HepG2 (cell line): ENCODE data around the gene DHRS1. TPM values are rescaled to one million over a fixed set of nuclear protein-coding genes. Genes with fewer than 3 reads are reported as not detected.

Source experiments
- ATRX ChIP-seq: sonication (generic); formaldehyde crosslinking; IDR thresholded peaks from 2 replicates; pipeline ENCODE4 v1.4.0; 2020; ENCODE audit warnings: missing genetic modification reagents, borderline replicate concordance
- GTF2F1 ChIP-seq: fragments of 150-350 bp; IDR thresholded peaks from 2 replicates; pipeline ENCODE4 v1.6.1; 2014; ENCODE audit warnings: low read length
- ISX ChIP-seq: sonication (generic); formaldehyde crosslinking; conservative IDR thresholded peaks from 2 replicates; pipeline ENCODE4 v1.5.0; 2020; ENCODE audit warnings: missing genetic modification reagents
- NR2F2 ChIP-seq: IDR thresholded peaks from 2 replicates; pipeline ENCODE4 v1.6.1; 2012; ENCODE audit warnings: low read depth, inconsistent platforms, borderline replicate concordance
- RFXAP ChIP-seq: sonication (generic); formaldehyde crosslinking; IDR thresholded peaks from 2 replicates; pipeline ENCODE4 v1.4.0; 2020; ENCODE audit warnings: missing genetic modification reagents, borderline replicate concordance
- TBL1XR1 ChIP-seq: fragments of 150-350 bp; IDR thresholded peaks from 2 replicates; pipeline ENCODE4 v1.6.1; 2014; ENCODE audit warnings: borderline replicate concordance, low read length; ENCODE audit not compliant: partially characterized antibody
- TEAD3 ChIP-seq: optimal IDR thresholded peaks from 2 replicates; pipeline ENCODE3; 2016; ENCODE audit warnings: borderline replicate concordance
- ZNF317 ChIP-seq: sonication (generic); formaldehyde crosslinking; IDR thresholded peaks from 2 replicates; pipeline ENCODE4 v1.5.0; 2020; ENCODE audit warnings: mild to moderate bottlenecking, missing genetic modification reagents
- ZNF430 ChIP-seq: sonication (generic); formaldehyde crosslinking; IDR thresholded peaks from 2 replicates; pipeline ENCODE4 v1.9.0; 2021; ENCODE audit warnings: mild to moderate bottlenecking, missing genetic modification reagents
- ZNF703 ChIP-seq: sonication (generic); formaldehyde crosslinking; IDR thresholded peaks from 2 replicates; pipeline ENCODE4 v1.5.1; 2020; ENCODE audit warnings: missing genetic modification reagents, mild to moderate bottlenecking, moderate library complexity, borderline replicate concordance
- polyA plus RNA-seq, 8 experiments: library from polyadenylated mRNA; depleted of rRNA in 3 of 8; stranded (reverse) in 7 of 8; unstranded in 1 of 8; fragments of >200 nt; fragmentation: Illumina TruSeq in 4 of 8; extraction: Trizol in 4 of 8; gene quantifications; 2 replicates each; pipeline versions ENCODE4 v1.2.1 to v1.2.3, GENCODE V29; 2011 to 2016; ENCODE audit warnings: low read depth in 4 of 8, missing spikeins in 1 of 8, mixed read lengths in 1 of 8; ENCODE audit not compliant: insufficient read depth in 1 of 8
- total RNA-seq, 5 experiments: library from RNA; depleted of rRNA; stranded (reverse); fragments of >200 nt; fragmentation: Illumina TruSeq; extraction: Trizol; gene quantifications; 2 replicates each; pipeline ENCODE4 v1.2.3, GENCODE V29; 2016; ENCODE audit warnings: low read depth in 1 of 5
- TF ChIP-seq, protein P1 (sequence below): IDR thresholded peaks from 2 replicates; pipeline ENCODE4 v1.6.1; 2018; ENCODE audit warnings: missing genetic modification reagents
- TF ChIP-seq, protein P2 (sequence below): conservative IDR thresholded peaks from 2 replicates; pipeline ENCODE4 v1.6.1; 2018; ENCODE audit warnings: missing genetic modification reagents
- TF ChIP-seq, protein P3 (sequence below): sonication (generic); formaldehyde crosslinking; IDR thresholded peaks from 2 replicates; pipeline ENCODE4 v1.8.1; 2023; ENCODE audit warnings: mild to moderate bottlenecking, missing genetic modification reagents, borderline replicate concordance
- TF ChIP-seq, protein P4 (sequence below): sonication (generic); formaldehyde crosslinking; IDR thresholded peaks from 2 replicates; pipeline ENCODE4 v1.5.0; 2020; ENCODE audit warnings: missing genetic modification reagents, mild to moderate bottlenecking, borderline replicate concordance
- TF ChIP-seq, protein P5 (sequence below): IDR thresholded peaks from 2 replicates; pipeline ENCODE4 v1.6.1; 2012; ENCODE audit warnings: inconsistent platforms
- TF ChIP-seq, protein P6 (sequence below): sonication (generic); formaldehyde crosslinking; IDR thresholded peaks from 2 replicates; pipeline ENCODE4 v1.8.1; 2023; ENCODE audit warnings: missing genetic modification reagents, mild to moderate bottlenecking, borderline replicate concordance
- TF ChIP-seq, protein P7 (sequence below): sonication (generic); formaldehyde crosslinking; IDR thresholded peaks from 2 replicates; pipeline ENCODE4 v1.4.0; 2020; ENCODE audit warnings: mild to moderate bottlenecking, low read depth, missing genetic modification reagents
- TF ChIP-seq, protein P8 (sequence below): sonication (generic); formaldehyde crosslinking; IDR thresholded peaks from 2 replicates; pipeline ENCODE4 v1.9.0; 2021; ENCODE audit warnings: mild to moderate bottlenecking, missing genetic modification reagents

DHRS1 gene
- total and polyA plus RNA-seq, 2 of the 13 experiments (the other 11 are each of a cell fraction or from before 2014, with no cell fraction given) = 49.8 to 60.8 TPM

DNA sequence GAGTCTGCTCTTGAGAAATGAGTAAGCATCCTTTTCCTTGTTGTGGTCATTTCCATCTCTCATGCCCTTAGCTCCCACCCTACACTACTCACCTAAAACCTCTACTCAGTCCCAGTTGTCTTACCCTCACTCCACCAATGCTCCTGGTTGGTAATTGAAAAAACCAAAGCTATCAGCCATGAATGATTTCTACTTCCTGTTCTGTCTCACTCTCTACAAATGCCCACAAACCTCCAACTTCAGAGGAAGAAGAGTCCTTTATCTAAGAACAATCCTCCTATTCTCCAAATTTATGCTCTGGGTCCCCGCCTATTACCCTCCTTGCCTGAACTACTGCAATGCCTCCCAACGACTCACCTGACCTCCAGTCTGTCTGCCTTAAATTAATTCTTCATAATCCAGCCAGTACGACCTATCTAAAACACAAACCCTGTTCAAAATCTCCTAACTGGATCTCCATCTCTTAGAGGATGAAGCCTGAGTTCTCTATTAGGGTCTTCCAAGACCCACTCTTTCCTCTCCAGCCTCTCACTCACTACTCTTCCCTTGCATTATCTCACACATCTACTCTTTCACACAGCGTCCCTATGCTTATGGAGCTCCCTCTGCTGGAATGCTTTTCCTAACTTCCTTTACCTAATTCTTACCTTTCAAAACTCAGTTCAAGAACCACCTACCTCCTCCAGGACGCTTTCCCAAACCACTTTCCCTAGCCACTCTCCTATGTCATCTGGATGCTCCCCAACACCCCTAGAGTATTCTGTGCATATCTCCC lies 2.2 kb downstream of the DHRS1 start (continued):
- TF ChIP-seq, protein P1, sequence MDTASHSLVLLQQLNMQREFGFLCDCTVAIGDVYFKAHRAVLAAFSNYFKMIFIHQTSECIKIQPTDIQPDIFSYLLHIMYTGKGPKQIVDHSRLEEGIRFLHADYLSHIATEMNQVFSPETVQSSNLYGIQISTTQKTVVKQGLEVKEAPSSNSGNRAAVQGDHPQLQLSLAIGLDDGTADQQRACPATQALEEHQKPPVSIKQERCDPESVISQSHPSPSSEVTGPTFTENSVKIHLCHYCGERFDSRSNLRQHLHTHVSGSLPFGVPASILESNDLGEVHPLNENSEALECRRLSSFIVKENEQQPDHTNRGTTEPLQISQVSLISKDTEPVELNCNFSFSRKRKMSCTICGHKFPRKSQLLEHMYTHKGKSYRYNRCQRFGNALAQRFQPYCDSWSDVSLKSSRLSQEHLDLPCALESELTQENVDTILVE (CRISPR knock-in tag) = no peak
- no peak for TF ChIP-seq NR2F2
- TF ChIP-seq, protein P2, sequence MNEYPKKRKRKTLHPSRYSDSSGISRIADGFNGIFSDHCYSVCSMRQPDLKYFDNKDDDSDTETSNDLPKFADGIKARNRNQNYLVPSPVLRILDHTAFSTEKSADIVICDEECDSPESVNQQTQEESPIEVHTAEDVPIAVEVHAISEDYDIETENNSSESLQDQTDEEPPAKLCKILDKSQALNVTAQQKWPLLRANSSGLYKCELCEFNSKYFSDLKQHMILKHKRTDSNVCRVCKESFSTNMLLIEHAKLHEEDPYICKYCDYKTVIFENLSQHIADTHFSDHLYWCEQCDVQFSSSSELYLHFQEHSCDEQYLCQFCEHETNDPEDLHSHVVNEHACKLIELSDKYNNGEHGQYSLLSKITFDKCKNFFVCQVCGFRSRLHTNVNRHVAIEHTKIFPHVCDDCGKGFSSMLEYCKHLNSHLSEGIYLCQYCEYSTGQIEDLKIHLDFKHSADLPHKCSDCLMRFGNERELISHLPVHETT (CRISPR knock-in tag) = peak; percentile 37; the same call in 1 of the 2 replicates
- TF ChIP-seq ZNF317 (CRISPR knock-in tag) = no peak
- no peak for TF ChIP-seq RFXAP (CRISPR knock-in tag)
- TF ChIP-seq ZNF703 = no peak
- TF ChIP-seq, protein P3, sequence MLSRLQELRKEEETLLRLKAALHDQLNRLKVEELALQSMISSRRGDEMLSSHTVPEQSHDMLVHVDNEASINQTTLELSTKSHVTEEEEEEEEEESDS = 0 out of 2 replicates have a peak, but pooled peaks have one; percentile 25
- TF ChIP-seq, protein P4, sequence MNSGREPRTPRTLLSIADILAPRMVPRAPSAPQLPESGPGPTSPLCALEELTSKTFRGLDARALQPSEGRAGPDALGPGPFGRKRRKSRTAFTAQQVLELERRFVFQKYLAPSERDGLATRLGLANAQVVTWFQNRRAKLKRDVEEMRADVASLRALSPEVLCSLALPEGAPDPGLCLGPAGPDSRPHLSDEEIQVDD (CRISPR knock-in tag) = no peak
- TF ChIP-seq, protein P5, sequence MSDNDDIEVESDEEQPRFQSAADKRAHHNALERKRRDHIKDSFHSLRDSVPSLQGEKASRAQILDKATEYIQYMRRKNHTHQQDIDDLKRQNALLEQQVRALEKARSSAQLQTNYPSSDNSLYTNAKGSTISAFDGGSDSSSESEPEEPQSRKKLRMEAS = no peak
- TF ChIP-seq, protein P6, sequence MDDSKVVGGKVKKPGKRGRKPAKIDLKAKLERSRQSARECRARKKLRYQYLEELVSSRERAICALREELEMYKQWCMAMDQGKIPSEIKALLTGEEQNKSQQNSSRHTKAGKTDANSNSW = 0 out of 2 replicates have a peak, but pooled peaks have one; percentile 19
- TF ChIP-seq, protein P7, sequence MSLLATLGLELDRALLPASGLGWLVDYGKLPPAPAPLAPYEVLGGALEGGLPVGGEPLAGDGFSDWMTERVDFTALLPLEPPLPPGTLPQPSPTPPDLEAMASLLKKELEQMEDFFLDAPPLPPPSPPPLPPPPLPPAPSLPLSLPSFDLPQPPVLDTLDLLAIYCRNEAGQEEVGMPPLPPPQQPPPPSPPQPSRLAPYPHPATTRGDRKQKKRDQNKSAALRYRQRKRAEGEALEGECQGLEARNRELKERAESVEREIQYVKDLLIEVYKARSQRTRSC (CRISPR knock-in tag) = no peak
- no peak for TF ChIP-seq GTF2F1
- TF ChIP-seq TEAD3 = peak; percentile 93
- TF ChIP-seq ZNF430 (CRISPR knock-in tag) = peak; percentile 76; the same call in 1 of the 2 replicates
- TF ChIP-seq, protein P8, sequence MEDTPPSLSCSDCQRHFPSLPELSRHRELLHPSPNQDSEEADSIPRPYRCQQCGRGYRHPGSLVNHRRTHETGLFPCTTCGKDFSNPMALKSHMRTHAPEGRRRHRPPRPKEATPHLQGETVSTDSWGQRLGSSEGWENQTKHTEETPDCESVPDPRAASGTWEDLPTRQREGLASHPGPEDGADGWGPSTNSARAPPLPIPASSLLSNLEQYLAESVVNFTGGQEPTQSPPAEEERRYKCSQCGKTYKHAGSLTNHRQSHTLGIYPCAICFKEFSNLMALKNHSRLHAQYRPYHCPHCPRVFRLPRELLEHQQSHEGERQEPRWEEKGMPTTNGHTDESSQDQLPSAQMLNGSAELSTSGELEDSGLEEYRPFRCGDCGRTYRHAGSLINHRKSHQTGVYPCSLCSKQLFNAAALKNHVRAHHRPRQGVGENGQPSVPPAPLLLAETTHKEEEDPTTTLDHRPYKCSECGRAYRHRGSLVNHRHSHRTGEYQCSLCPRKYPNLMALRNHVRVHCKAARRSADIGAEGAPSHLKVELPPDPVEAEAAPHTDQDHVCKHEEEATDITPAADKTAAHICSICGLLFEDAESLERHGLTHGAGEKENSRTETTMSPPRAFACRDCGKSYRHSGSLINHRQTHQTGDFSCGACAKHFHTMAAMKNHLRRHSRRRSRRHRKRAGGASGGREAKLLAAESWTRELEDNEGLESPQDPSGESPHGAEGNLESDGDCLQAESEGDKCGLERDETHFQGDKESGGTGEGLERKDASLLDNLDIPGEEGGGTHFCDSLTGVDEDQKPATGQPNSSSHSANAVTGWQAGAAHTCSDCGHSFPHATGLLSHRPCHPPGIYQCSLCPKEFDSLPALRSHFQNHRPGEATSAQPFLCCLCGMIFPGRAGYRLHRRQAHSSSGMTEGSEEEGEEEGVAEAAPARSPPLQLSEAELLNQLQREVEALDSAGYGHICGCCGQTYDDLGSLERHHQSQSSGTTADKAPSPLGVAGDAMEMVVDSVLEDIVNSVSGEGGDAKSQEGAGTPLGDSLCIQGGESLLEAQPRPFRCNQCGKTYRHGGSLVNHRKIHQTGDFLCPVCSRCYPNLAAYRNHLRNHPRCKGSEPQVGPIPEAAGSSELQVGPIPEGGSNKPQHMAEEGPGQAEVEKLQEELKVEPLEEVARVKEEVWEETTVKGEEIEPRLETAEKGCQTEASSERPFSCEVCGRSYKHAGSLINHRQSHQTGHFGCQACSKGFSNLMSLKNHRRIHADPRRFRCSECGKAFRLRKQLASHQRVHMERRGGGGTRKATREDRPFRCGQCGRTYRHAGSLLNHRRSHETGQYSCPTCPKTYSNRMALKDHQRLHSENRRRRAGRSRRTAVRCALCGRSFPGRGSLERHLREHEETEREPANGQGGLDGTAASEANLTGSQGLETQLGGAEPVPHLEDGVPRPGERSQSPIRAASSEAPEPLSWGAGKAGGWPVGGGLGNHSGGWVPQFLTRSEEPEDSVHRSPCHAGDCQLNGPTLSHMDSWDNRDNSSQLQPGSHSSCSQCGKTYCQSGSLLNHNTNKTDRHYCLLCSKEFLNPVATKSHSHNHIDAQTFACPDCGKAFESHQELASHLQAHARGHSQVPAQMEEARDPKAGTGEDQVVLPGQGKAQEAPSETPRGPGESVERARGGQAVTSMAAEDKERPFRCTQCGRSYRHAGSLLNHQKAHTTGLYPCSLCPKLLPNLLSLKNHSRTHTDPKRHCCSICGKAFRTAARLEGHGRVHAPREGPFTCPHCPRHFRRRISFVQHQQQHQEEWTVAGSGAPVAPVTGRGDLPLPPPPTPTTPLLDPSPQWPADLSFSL (CRISPR knock-in tag) = no peak
- TF ChIP-seq TBL1XR1 = no peak
- peak; percentile 39; the same call in 1 of the 2 replicates for TF ChIP-seq ATRX
- no peak for TF ChIP-seq ISX (CRISPR knock-in tag)
